Stimulated activated CD4-positive, alpha-beta T cell treated with anti-CD3 and anti-CD28 coated beads, Interleukin-12 subunit alpha, Interleukin-12 subunit beta, amount 100 ng/mL, for 48 hours (primary cell): ENCODE measurements around the gene PRDM16.

ENCODE experiments used
- DNase-seq, 3 donors: peaks; one replicate each; pipeline ENCODE4 v3.0.0-alpha.2; 2020; ENCODE audit warnings: low read depth in 2 of 3, low spot score in 1 of 3

The PRDM16 gene

DNA sequence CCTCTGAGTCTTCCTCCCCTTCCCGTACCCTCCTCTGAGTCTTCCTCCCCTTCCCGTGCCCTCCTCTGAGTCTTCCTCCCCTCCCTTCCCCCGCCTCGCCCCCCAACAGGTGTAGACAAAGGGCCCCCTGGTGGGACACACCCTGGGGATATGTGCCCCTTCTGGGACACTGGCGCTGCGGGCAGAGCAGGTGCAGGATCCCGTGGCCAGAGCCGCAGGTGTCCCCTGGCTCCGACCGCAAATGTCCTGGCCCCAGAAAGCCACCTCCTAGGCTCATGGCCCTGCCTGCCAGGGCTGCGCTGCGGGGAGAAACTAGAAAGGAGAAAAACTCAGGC is 334.0 kb downstream of the PRDM16 start:
- DNase-seq, result no peak

GRCh38 chr1:3403388-3404231 is 334.6 kb downstream of the PRDM16 start:
- DNase-seq, result no peak

DNA sequence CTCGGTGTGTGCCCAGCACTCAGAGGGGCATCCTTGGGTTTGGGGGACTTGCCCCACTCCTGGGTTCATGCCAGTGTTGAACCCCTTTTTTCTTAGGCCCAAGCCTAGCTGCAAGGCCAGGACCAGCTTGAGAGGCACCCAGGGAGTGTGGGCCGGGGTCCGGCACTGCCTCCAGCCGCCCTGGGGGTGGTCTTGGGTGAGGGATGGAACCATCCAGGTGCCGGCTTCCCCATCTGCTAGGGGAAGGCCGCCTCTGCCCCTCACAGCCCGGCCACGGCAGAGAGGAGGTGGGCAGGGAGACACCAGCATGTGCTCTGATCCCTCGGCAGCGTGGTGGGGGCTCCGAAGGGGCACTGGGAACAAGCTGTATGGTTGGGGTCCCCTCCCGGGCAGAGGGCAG is 335.3 kb downstream of the PRDM16 start:
- no peak for DNase-seq

GRCh38 chr1:3404801-3405200 is 335.8 kb downstream of the PRDM16 start:
- DNase-seq, result no peak

- no peak for DNase-seq
Measured at GRCh38 chr1:3405491-3405890, 336.5 kb downstream of the PRDM16 start.

- no peak for DNase-seq
Measured at GRCh38 chr1:3405974-3406867, 337.2 kb downstream of the PRDM16 start.

DNA sequence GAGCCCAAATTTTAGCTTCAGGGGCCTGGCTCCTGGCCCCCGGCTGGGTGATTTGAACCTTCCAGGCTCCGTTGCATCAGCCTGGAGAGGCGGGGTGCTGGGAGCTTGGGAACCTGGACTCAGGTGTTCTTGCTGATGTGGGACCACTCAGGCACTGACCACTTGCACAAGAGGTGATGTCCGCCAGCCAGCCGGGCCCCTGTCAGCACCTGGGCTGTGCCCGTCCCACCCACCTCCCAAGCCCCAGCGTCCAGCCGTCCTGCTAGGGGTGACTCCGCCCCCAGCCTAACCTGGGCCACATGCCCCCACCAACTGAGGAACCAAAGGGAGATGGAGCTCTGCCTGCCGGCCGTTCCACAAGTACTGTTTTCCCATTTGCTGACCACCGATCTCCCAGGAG is 338.0 kb downstream of the PRDM16 start:
- DNase-seq, result no peak

GRCh38 chr1:3408751-3409266 is 339.8 kb downstream of the PRDM16 start:
- no peak for DNase-seq

DNA sequence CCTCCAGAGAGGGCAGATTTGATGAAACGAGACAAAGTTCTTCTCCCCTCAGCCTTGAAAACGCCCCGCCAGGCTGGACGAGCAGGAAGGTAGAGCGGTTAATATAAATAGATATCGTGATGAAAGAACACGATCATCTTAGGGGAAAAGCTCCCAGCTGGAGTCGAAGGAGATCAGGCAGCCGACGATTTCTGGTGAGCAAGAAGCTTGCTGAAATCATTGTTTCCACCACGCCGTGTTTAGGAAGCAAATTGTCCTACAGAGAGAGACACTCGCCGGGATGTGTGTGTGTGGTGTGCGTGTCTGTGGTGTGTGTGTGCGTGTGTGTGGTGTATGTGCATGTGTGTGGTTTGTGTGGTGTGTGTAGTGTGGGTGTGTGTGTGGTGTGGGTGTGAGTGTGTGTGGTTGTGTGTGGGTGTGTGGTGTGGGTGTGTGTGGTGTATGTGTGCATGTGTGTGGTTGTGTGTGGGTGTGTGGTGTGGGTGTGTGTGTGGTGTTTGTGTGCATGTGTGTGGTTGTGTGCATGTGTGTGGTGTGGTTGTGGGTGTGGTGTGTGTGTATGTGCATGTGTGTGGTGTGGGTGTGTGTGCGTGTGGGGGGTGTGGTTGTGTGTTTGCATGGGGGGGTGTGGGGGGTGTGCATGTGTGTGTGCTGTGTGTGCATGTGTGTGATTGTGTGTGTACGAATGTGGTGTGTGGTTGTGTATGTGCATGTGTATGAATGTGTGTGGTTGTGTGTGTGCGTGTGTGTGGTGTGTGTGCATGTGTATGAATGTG is 340.6 kb downstream of the PRDM16 start:
- no peak for DNase-seq

GRCh38 chr1:3410142-3410925 is 341.3 kb downstream of the PRDM16 start:
- no peak for DNase-seq

- DNase-seq, result no peak
Measured at GRCh38 chr1:3411806-3412205, 342.8 kb downstream of the PRDM16 start.

DNA sequence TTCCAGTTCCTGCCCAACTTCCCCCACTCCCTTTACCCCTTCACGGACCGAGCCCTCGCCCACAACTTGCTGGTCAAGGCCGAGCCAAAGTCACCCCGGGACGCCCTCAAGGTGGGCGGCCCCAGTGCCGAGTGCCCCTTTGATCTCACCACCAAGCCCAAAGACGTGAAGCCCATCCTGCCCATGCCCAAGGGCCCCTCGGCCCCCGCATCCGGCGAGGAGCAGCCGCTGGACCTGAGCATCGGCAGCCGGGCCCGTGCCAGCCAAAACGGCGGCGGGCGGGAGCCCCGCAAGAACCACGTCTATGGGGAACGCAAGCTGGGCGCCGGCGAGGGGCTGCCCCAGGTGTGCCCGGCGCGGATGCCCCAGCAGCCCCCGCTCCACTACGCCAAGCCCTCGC is 343.4 kb downstream of the PRDM16 start:
- DNase-seq, result no peak

DNA sequence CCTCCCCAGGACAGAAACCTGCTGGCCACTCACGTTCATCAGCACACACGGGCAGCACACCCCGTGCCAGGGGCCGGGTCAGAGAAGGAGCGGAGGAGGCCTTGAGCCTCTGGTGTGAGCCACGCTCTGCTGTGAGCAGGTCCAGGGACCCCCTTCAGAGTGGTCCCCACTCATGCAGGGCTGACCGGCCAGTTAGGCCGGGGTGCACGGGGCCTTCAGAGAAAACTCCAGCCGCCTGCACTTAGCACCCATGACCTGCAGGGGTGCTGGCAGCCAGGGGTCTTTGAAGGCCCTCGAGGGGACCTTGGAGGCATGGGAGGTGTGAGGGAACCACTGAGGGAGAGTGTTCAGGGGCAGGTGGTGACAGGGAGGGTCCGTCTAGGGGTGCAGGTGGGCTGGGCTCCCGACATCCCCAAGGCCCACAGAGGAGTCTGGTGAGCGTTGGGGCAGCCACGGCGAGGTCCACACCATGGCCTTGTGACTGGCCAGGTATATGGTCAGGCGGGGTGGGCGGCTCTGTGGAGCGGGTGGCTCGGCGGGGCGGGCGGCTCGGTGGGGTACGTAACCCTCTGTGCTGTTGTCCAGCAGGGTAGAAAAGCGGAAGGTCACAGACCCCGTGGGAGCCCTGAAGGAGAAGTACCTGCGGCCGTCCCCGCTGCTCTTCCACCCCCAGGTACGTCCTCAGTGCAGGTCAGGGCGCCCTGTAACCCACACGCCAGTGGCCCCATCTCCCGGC is 345.1 kb downstream of the PRDM16 start:
- no peak for DNase-seq

DNA sequence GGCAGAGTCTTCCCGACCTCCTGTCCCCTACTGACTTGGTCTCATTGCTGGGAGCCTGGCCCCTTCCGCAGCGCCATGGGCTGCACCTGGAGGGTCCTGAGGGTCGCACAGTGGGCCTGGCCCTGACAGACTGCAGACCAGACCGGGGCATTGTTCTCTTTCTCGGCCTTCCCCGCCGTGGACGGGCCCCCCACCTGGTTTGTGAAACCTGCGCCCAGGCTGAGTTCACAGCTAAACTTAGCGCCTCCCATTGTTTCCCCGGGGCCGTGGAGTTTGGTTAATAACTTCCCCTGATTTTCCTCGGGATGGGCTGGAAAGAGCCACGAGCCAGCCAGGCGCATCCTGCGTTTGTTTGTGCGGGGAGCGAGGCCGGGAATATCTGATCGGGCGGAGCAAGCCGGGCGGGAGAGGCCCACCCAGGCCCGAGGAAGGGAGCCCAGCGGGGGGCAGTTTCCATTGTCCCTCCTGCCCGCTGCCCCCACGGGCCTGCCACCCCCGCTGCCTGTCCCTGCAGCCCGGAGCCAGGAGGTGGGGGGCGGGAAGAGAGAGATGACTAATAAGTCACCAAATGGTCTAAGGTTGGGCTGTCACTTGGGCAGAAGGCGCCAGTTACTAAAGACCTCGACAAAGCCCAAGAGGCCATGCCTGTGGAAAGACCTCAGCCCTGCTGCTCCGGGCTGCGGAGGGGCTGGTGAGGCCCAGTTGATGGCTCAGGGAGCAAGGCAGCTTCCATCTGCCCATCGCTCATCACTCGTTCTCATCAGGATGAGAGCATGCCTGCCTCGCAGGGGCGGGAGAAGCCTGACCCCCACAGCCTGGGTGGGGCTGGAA is 346.5 kb downstream of the PRDM16 start:
- no peak for DNase-seq

- DNase-seq, result no peak
Measured at GRCh38 chr1:3417082-3417739, 348.2 kb downstream of the PRDM16 start.

DNA sequence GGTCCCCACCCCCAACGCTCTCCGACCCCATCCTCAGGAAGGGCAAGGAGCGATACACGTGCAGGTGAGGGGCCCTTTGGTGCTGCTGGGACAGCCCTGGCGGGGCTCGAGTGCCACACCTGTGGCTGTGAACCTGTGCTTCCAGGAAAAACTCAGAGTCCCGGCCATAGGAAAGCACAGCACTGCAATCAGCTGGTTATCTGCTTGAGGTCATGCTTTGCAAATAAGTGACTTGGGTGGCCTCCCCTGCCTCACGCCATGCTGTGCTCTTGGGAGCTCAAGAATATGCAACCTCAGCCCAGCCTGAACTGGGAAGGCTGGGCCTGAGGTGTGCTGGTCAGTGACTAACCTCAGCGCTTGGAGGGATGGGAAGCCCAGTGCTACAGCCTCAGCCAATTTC is 348.9 kb downstream of the PRDM16 start:
- DNase-seq, result no peak

DNA sequence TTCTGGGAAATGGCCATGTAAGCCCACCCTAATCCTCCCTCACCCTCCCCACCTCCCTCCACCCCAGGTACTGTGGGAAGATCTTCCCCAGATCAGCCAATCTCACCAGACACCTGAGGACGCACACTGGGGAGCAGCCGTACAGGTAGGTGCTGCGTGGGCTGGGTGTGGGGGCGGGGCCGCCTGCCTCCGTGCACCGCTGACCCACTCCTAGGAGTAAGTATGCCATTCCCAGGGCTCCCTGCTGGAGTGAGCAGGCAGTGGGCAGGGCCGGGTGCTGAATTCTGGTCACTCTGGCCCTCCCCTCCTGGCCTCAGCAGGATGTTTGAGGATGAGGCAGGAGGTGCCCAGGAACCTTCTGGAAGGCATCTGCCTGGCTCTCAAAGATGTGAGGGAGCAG is 349.6 kb downstream of the PRDM16 start:
- no peak for DNase-seq

GRCh38 chr1:3419415-3420204 is 350.6 kb downstream of the PRDM16 start:
- DNase-seq, result no peak
